K562 (cell line): Measurements from ENCODE around the gene FCER2. TPM values are rescaled to one million over a fixed set of nuclear protein-coding genes. Genes with fewer than 3 reads are reported as not detected.

Experiments
- ARHGAP35 ChIP-seq: fragments of 450-650 bp; IDR thresholded peaks from 2 replicates; pipeline ENCODE4 v1.6.1; 2018; ENCODE audit not compliant: partially characterized antibody
- ATF4 ChIP-seq: fragments of 450-650 bp; formaldehyde crosslinking; IDR thresholded peaks from 2 replicates; pipeline ENCODE4 v1.4.0; 2022; ENCODE audit warnings: mild to moderate bottlenecking, moderate library complexity
- CSDE1 ChIP-seq, 2 experiments: fragments of 450-650 bp; IDR thresholded peaks; 2 replicates each; pipeline ENCODE4 v1.6.1; 2016; ENCODE audit warnings: mild to moderate bottlenecking in 1 of 2
- GMEB1 ChIP-seq: fragments of 250-450 bp; sonication (Bioruptor Pico); IDR thresholded peaks from 2 replicates; pipeline ENCODE4 v1.4.0; 2020; ENCODE audit warnings: mild to moderate bottlenecking
- PYGO2 ChIP-seq: fragments of 450-650 bp; IDR thresholded peaks from 2 replicates; pipeline ENCODE4 v1.6.1; 2016; ENCODE audit warnings: mild to moderate bottlenecking, missing genetic modification characterization, moderate library complexity, missing compliant biosample characterization
- REST ChIP-seq, 2 experiments: fragments of 450-650 bp; formaldehyde crosslinking in 1 of 2; IDR thresholded peaks; 2 replicates each; pipeline versions ENCODE4 v1.4.0 to v1.6.1; 2014 to 2020; ENCODE audit warnings: mild to moderate bottlenecking in 2 of 2, borderline replicate concordance in 1 of 2, low read depth in 1 of 2
- TEAD4 ChIP-seq, 2 experiments: sonication (generic) in 1 of 2; formaldehyde crosslinking in 1 of 2; IDR thresholded peaks; 2 replicates each; pipeline versions ENCODE4 v1.6.1 to v1.8.0; 2012 to 2022; ENCODE audit warnings: borderline replicate concordance in 1 of 2, inconsistent platforms in 1 of 2, low read length in 1 of 2, mild to moderate bottlenecking in 1 of 2, missing genetic modification reagents in 1 of 2
- YY1 ChIP-seq, 3 experiments: IDR thresholded peaks; 2 replicates each; pipeline ENCODE4 v1.6.1; 2011; ENCODE audit warnings: low read length in 2 of 3, mild to moderate bottlenecking in 2 of 3, moderate library complexity in 2 of 3, borderline replicate concordance in 1 of 3, control low read depth in 1 of 3, low read depth in 1 of 3; ENCODE audit not compliant: insufficient read depth in 3 of 3, insufficient replicate concordance in 2 of 3, control insufficient read depth in 1 of 3, insufficient read length in 1 of 3; ENCODE audit errors: extremely low read depth in 1 of 3
- ZNF280B ChIP-seq: fragments of 250-450 bp; sonication (Bioruptor Pico); IDR thresholded peaks from 2 replicates; pipeline ENCODE4 v1.5.1; 2021; ENCODE audit warnings: mild to moderate bottlenecking
- ZNF780A ChIP-seq: fragments of 250-450 bp; sonication (Bioruptor Pico); IDR thresholded peaks from 2 replicates; pipeline ENCODE4 v1.5.0; 2021; ENCODE audit warnings: mild to moderate bottlenecking
- polyA plus RNA-seq, 8 experiments: library from polyadenylated mRNA; depleted of rRNA in 4 of 8; stranded (reverse) in 5 of 8; unstranded in 3 of 8; fragments of >200 nt; fragmentation: Nextera tagmentation in 2 of 8; fragmentation: Illumina TruSeq in 1 of 8; extraction: Ambion mirVana in 2 of 8; extraction: Trizol in 1 of 8; gene quantifications; 2 replicates each; pipeline versions ENCODE4 v1.2.1 to v1.2.3, GENCODE V29; 2011 to 2014; ENCODE audit warnings: inconsistent platforms in 1 of 8, missing spikeins in 1 of 8
- total RNA-seq, 7 experiments: library from RNA; depleted of rRNA in 6 of 7; stranded (reverse); fragments of >200 nt in 6 of 7; fragmentation: Illumina TruSeq in 2 of 7; extraction: Trizol in 2 of 7; gene quantifications; 2 replicates each; pipeline versions ENCODE4 v1.2.1 to v1.2.3, GENCODE V29; 2011 to 2021; ENCODE audit warnings: low replicate concordance in 1 of 7

Gene FCER2
- total and polyA plus RNA-seq, 9 of the 15 experiments (the other 6 are each of a cell fraction or from before 2014, with no cell fraction given): 0.11 TPM; not detected in 8

- TF ChIP-seq TEAD4 (IDR thresholded peaks at IDR 0.05; ENCODE audit: low read length): peak; percentile 38; the same call in 1 of the 2 replicates
- no peak for TF ChIP-seq TEAD4 (CRISPR knock-in tag; IDR thresholded peaks at IDR 0.05; ENCODE audit: borderline replicate concordance)
- no peak for TF ChIP-seq ZNF780A (CRISPR knock-in tag)
- TF ChIP-seq REST (IDR thresholded peaks at IDR 0.05; ENCODE audit: borderline replicate concordance): peak; percentile 81
- TF ChIP-seq REST (CRISPR knock-in tag; IDR thresholded peaks at IDR 0.05; ENCODE audit: low read depth): no peak
- no peak for TF ChIP-seq PYGO2 (tag)
- peak in 1 of 3 experiments; percentile 37 for TF ChIP-seq YY1 (IDR thresholded peaks at IDR 0.05; ENCODE audit: borderline replicate concordance in 1 of 3, control insufficient read depth in 1 of 3, extremely low read depth in 1 of 3, insufficient read depth in 3 of 3, insufficient read length in 1 of 3, insufficient replicate concordance in 2 of 3, low read depth in 1 of 3, low read length in 2 of 3)
- no peak for TF ChIP-seq GMEB1 (CRISPR knock-in tag)
- TF ChIP-seq ARHGAP35: no peak
- TF ChIP-seq ZNF280B (CRISPR knock-in tag): no peak
- peak; percentile 75 for TF ChIP-seq ATF4 (CRISPR knock-in tag)
- TF ChIP-seq CSDE1 (IDR thresholded peaks at IDR 0.05): no peak
Measured at GRCh38 chr19:7652061-7652641, 49.8 kb downstream of the FCER2 start (continued).
